GM20000 (cell line): ENCODE measurements around the gene DDX10.

ENCODE experiments used
- DNase-seq: peaks from one replicate; pipeline ENCODE4 v3.0.0; 2012; ENCODE audit warnings: low spot score
- CTCF ChIP-seq: IDR thresholded peaks from 2 replicates; pipeline ENCODE4 v1.5.1; 2012; ENCODE audit warnings: mild to moderate bottlenecking, control low read depth; ENCODE audit errors: extremely low read depth, missing control alignments

DDX10 gene

DNA sequence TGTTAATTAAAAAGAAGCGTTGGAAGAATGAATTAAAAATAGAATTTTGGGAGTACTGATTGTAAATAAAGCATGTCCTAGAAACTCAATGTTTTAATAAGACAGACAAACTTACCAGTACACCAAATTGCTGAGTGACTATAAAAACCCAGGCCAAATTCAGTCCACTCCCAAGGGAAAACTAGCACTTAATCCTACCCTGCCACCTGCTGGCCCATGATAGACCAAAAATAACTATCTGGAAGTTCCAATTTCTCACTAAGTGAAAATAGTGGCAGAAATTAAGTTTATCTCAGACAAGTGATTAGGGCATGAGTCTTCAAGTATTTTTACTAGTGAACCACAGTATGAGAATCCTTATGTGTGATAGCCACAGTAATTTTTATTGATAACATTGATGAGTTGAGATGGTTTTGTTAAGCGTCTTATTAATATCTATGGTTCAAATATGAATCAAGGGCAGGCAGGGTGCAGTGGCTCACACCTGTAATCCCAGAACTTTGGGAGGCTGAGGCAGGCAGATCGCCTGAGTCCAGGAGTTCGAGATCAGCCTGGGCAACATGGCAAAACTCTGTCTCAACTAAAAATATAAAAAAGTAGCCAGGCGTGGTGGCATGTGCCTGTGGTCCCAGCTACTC lies 9.8 kb upstream of the DDX10 start:
- DNase-seq = peak; percentile 27
- TF ChIP-seq CTCF = peak; percentile 46

GRCh38 chr11:108662700-108663099 lies 2.2 kb upstream of the DDX10 start:
- TF ChIP-seq CTCF = no peak
- DNase-seq = no peak

- no peak for DNase-seq
- no peak for TF ChIP-seq CTCF
Observed at GRCh38 chr11:108663154-108663877, 1.6 kb upstream of the DDX10 start.

DNA sequence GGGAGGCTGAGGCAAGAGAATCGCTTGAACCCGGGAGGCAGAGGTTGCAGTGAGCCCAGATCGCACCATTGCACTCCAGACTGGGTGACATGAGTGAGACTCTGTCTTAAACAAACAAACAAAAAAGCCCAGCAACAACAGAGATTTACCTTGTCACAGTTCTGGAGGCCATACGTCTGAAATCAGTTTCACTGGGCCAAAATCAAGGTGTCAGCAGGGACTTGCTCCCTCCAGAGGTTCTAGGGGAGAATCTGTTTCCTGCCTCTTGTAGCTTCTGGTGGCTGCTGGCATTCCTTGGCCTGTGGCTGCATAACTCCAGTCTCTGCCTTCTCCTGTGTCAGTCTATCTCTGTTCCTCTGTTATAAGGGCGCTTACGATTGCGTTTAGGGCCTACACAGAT lies 1.5 kb downstream of the DDX10 start:
- no peak for DNase-seq
- no peak for TF ChIP-seq CTCF

DNA sequence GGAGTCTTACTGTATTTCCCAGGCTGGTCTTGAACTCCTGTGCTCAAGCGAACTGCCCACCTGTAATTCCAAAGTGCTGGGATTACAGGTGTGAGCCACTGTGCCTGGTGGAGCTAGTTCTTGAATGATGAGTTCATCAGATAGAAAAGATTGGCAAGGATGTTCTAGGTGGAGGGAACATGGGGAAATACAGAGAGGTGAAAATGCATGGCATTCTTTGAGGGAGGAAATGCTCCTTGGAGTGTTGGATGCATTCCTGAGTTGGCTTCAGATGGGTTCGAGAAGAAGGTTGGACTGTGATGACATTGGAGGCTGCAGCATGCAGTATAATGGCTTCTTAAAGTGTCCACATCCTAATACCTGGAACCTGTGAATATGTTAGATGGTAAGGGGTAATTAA lies 4.4 kb downstream of the DDX10 start:
- TF ChIP-seq CTCF = no peak
- no peak for DNase-seq

DNA sequence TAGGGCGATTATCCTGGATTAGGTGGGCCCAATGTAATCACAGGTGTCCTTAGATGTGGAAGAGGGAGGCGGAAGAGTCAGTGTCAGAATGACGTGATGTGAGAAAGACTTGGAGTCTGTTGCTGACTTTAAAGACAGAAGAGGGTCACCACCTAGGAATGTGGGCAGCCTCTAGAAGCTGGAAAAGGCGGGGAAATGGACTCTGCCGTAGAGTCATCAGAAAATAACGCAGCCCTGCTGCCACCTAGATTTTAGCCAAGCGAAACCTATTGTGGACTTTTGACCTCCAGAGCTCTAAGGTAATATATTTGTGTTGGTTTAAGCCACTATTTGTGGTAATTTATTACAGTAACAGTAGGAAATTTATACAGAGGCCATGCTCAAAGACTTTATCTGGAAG lies 4.8 kb downstream of the DDX10 start:
- no peak for DNase-seq
- TF ChIP-seq CTCF = no peak

DNA sequence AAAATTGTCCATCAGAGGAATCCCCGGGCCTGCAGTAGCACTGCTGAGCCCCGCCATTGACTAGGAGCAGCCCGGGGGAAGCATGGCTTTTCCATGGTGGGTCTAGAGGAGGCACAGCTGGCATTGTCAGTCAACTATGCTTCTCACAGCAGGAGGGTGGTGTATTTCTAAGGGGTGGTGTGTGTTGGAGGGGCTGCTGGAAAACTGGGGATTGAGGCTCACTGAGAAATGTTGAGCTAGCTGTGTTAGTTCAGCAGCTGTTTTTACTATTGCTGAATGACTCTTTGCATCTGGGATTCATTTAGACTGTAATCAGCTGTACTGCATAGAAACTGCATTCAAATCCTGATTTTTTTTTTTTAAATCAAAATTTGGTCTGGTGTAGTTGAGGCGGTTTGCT lies 5.6 kb downstream of the DDX10 start:
- DNase-seq = no peak
- no peak for TF ChIP-seq CTCF
